Renal cortex interstitium (tissue), 11 donors: ENCODE data around the gene LZIC. TPM values are rescaled to one million over a fixed set of nuclear protein-coding genes. Genes with fewer than 3 reads are reported as not detected.
"Not testable (repeated sequence)": the region's sequence is repeated elsewhere in the genome, so short reads cannot be mapped to it uniquely, and the experiment has no call there.

Experiments
- DNase-seq, 11 donors: peaks; one replicate each; pipeline ENCODE4 v3.0.0-alpha.2; 2013; ENCODE audit warnings: low read depth in 9 of 11, low spot score in 4 of 11; ENCODE audit errors: extremely low read depth in 1 of 11
- polyA plus RNA-seq, 3 donors: library from polyadenylated mRNA; unstranded; fragments of 120-200 nt; gene quantifications; one replicate each; pipeline ENCODE4 v1.2.1, GENCODE V29; 2013; ENCODE audit not compliant: insufficient read length in 3 of 3

Gene LZIC
- polyA plus RNA-seq, 3 donors, result 65.1 to 78.4 (median 66.7) TPM

GRCh38 chr1:9920606-9921005, 22.6 kb downstream of the LZIC start:
- no peak for DNase-seq

GRCh38 chr1:9917901-9918300, 25.3 kb downstream of the LZIC start:
- DNase-seq, result no peak

DNA sequence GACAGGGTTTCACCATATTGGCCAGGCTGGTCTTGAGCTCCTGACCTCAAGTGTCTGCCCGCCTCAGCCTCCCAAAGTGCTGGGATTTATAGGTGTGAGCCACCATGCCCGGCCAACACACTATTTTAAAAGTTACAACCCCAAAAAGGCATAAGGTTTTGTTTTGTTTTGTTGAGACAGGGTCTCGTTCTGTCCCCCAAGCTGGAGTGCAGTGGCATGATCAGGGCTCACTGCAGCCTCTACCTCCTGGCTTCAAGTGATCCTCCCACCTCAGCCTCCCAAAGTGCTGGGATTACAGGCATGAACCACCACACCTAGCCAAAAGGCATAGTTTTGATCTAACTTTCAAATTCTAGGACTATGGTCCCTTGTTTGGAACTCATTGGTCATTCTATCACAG, 25.7 kb downstream of the LZIC start:
- DNase-seq, result not testable (repeated sequence)

- no peak for DNase-seq
Observed at GRCh38 chr1:9916452-9916851, 26.7 kb downstream of the LZIC start.

GRCh38 chr1:9914610-9914937, 28.6 kb downstream of the LZIC start:
- no peak for DNase-seq

DNA sequence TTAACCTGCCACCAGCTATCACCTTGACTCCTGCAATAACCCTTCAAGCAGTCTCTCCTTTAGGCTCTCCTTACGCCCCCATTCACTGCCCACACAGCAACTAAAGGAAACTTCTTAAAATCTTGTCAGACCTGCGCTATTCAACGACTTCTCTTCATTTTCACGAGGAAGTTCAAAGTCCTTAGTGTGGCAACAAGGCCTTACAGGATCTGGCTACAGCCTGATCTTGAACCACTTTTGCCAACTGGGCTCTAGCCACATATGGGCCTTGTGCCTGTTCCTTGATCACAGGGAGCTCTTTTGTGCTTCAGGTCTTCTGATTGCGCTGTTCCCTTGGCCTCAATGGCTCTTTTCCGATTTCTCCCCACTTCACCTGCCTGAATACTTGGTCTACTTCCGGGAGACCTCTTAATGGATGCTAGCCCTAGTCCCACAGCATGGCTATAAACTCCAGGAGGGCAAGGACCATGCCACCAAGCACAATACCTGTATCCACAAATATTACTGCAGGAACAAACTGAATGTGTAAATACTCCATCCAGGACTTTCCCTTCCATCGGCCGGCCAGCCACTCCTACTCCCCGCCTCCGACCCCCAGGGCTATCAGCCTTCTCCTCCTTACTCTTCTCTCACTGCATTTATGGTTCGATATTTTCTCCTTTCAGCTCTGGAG, 30.8 kb downstream of the LZIC start:
- DNase-seq, result no peak

- peak in 10 of 11 donors; percentile 90 to 98 (median 98) for DNase-seq
Observed at GRCh38 chr1:9910423-9911178, 32.6 kb downstream of the LZIC start.

GRCh38 chr1:9910076-9910422, 33.1 kb downstream of the LZIC start, which contains the start of gene CTNNBIP1:
TSS of gene CTNNBIP1 (minus strand) at chr1:9910269. CDS start at chr1:9872064, 38,205 bp downstream.
- DNase-seq, result peak in 2 of 11 donors; percentile 47 to 95

GRCh38 chr1:9909234-9910046, 33.8 kb downstream of the LZIC start:
- DNase-seq, result no peak

GRCh38 chr1:9908871-9909233, 34.3 kb downstream of the LZIC start:
- DNase-seq, result no peak

GRCh38 chr1:9907441-9907840, 35.8 kb downstream of the LZIC start:
- no peak for DNase-seq

- no peak for DNase-seq
Observed at GRCh38 chr1:9906466-9906865, 36.7 kb downstream of the LZIC start.

- no peak for DNase-seq
Observed at GRCh38 chr1:9905010-9905409, 38.2 kb downstream of the LZIC start.

GRCh38 chr1:9904596-9904995, 38.6 kb downstream of the LZIC start:
- no peak for DNase-seq

- no peak for DNase-seq
Observed at GRCh38 chr1:9903801-9904527, 39.2 kb downstream of the LZIC start.

GRCh38 chr1:9902060-9902452, 41.1 kb downstream of the LZIC start:
- no peak for DNase-seq

- DNase-seq, result no peak
Observed at GRCh38 chr1:9901148-9902059, 41.8 kb downstream of the LZIC start.
